DOHH2 (cell line): ENCODE results near the gene PSMB1.

ENCODE experiments used
- EZH2phosphoT487 ChIP-seq: fragments of 200-600 bp; sonication (generic); IDR thresholded peaks from 2 replicates; pipeline ENCODE4 v1.6.1; 2017; ENCODE audit warnings: borderline replicate concordance, mild to moderate bottlenecking, antibody characterized with exemption, low read length, moderate library complexity, mixed read lengths
- TF ChIP-seq, protein P1 (sequence below): fragments of 200-600 bp; sonication (generic); IDR thresholded peaks from one replicate; pipeline ENCODE4 v1.5.1; 2014; ENCODE audit warnings: antibody characterized with exemption, mild to moderate bottlenecking, low read depth, low read length; ENCODE audit not compliant: poor library complexity, severe bottlenecking

DNA sequence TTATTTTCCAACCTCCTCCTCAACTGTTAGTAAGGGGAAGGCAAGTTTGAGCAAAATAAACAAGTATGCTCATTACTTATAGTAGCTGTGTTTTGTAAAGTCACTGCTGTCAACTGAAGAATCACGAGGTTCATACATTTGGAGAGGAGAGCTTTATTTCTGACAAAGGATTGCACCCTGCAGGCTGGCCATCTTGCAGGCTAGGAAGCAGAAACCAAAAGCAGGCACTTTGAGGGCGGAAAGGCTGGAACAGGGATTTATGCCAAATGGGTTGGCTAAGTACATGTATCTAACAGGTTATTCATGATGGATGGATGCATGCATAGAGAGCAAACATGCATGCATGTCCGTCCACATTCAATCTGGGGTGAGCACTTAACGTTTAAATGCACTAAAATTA lies 46.7 kb downstream of the PSMB1 start:
- TF ChIP-seq, protein P1, sequence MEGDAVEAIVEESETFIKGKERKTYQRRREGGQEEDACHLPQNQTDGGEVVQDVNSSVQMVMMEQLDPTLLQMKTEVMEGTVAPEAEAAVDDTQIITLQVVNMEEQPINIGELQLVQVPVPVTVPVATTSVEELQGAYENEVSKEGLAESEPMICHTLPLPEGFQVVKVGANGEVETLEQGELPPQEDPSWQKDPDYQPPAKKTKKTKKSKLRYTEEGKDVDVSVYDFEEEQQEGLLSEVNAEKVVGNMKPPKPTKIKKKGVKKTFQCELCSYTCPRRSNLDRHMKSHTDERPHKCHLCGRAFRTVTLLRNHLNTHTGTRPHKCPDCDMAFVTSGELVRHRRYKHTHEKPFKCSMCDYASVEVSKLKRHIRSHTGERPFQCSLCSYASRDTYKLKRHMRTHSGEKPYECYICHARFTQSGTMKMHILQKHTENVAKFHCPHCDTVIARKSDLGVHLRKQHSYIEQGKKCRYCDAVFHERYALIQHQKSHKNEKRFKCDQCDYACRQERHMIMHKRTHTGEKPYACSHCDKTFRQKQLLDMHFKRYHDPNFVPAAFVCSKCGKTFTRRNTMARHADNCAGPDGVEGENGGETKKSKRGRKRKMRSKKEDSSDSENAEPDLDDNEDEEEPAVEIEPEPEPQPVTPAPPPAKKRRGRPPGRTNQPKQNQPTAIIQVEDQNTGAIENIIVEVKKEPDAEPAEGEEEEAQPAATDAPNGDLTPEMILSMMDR: no peak
- TF ChIP-seq EZH2phosphoT487: no peak
